OCI-LY1 (cell line): Measurements from ENCODE around the gene TAGLN3.

Experiments used
- CTCF ChIP-seq: fragments of 200-600 bp; sonication (generic), shearing (Covaris generic); IDR thresholded peaks from 2 replicates; pipeline ENCODE4 v1.5.1; 2017; ENCODE audit warnings: mild to moderate bottlenecking, antibody characterized with exemption, low read length, moderate library complexity, mixed read lengths
- EZH2 ChIP-seq: fragments of 200-600 bp; sonication (generic), shearing (Covaris generic); IDR thresholded peaks from 2 replicates; pipeline ENCODE4 v1.8.0; 2017; ENCODE audit warnings: borderline replicate concordance, mixed run types, mild to moderate bottlenecking, antibody characterized with exemption, low read length, moderate library complexity, mixed read lengths

- TF ChIP-seq EZH2 = no peak
- peak; percentile 73 for TF ChIP-seq CTCF
Observed at GRCh38 chr3:112013058-112013783, 14.5 kb downstream of the TAGLN3 start.
